Gastrocnemius medialis (tissue), 4 donors: ENCODE results near the gene DAD1.

Experiments
- CTCF ChIP-seq, 5 experiments: fragments of 450-650 bp in 3 of 5; fragments of 200-600 bp in 2 of 5; sonication (generic) in 2 of 5; IDR thresholded peaks in 4 of 5; conservative IDR thresholded peaks in 1 of 5; 1 replicate in 4 of 5; 2 replicates in 1 of 5; pipeline ENCODE4 v1.5.1; 2016 to 2019; ENCODE audit warnings: antibody characterized with exemption in 5 of 5, mild to moderate bottlenecking in 3 of 5, moderate library complexity in 3 of 5
- POLR2A ChIP-seq, 2 donors: fragments of 450-650 bp; IDR thresholded peaks; one replicate each; pipeline ENCODE4 v1.6.1; 2017; ENCODE audit warnings: antibody characterized with exemption in 2 of 2, mild to moderate bottlenecking in 2 of 2, moderate library complexity in 2 of 2

GRCh38 chr14:22545842-22546721 is 42.9 kb downstream of the DAD1 start:
- TF ChIP-seq CTCF (IDR thresholded peaks at IDR 0.05 in 4 of 5, conservative IDR thresholded peaks at IDR 0.05 in 1 of 5) (no peak), POLR2A (IDR thresholded peaks at IDR 0.05) (no peak)
